Heart left ventricle (tissue), 16 donors: ENCODE results near the gene TMEM272. TPM values are rescaled to one million over a fixed set of nuclear protein-coding genes. Genes with fewer than 3 reads are reported as not detected.

Source experiments
- ATAC-seq, 4 donors: fragments of 200-7000 bp; cut with Tn5 transposase; one replicate each; pipeline ENCODE4 v1.9.1; 2020 to 2022; ENCODE audit warnings: moderate library complexity in 4 of 4, mild to moderate bottlenecking in 3 of 4, moderate number of reproducible peaks in 1 of 4
- DNase-seq, 5 donors: peaks; one replicate each; pipeline ENCODE4 v3.0.0-alpha.2; 2020
- H3K27ac ChIP-seq, 12 donors: fragments of 200-600 bp; sonication (generic) in 4 of 12; one replicate each; pipeline versions ENCODE4 v1.5.0 to v1.8.0; 2016 to 2022; ENCODE audit warnings: mild to moderate bottlenecking in 2 of 12
- H3K27me3 ChIP-seq, 9 donors: fragments of 200-600 bp; sonication (generic) in 2 of 9; one replicate each; pipeline versions ENCODE4 v1.5.1 to v1.8.0; 2016 to 2022; ENCODE audit warnings: mild to moderate bottlenecking in 3 of 9
- H3K36me3 ChIP-seq, 9 donors: fragments of 200-600 bp; sonication (generic) in 2 of 9; one replicate each; pipeline versions ENCODE4 v1.5.0 to v1.8.0; 2018 to 2022; ENCODE audit warnings: mild to moderate bottlenecking in 2 of 9
- H3K4me1 ChIP-seq, 12 donors: fragments of 200-600 bp; sonication (generic) in 4 of 12; one replicate each; pipeline versions ENCODE4 v1.5.0 to v1.8.0; 2016 to 2022; ENCODE audit warnings: mild to moderate bottlenecking in 3 of 12
- H3K4me3 ChIP-seq, 12 donors: fragments of 200-600 bp; sonication (generic) in 4 of 12; one replicate each; pipeline versions ENCODE4 v1.5.0 to v1.8.0; 2017 to 2022; ENCODE audit warnings: mild to moderate bottlenecking in 9 of 12, moderate library complexity in 4 of 12
- H3K9me3 ChIP-seq, 12 donors: fragments of 200-600 bp; sonication (generic) in 4 of 12; one replicate each; pipeline versions ENCODE4 v1.5.0 to v1.8.0; 2016 to 2022; ENCODE audit warnings: mild to moderate bottlenecking in 1 of 12
- CTCF ChIP-seq, 12 donors: fragments of 200-600 bp; sonication (generic) in 4 of 12; IDR thresholded peaks; one replicate each; pipeline versions ENCODE4 v1.5.0 to v1.8.0; 2018 to 2022; ENCODE audit warnings: antibody characterized with exemption in 12 of 12, mild to moderate bottlenecking in 5 of 12
- POLR2A ChIP-seq, 2 donors: fragments of 450-650 bp; IDR thresholded peaks; one replicate each; pipeline ENCODE4 v1.6.1; 2017; ENCODE audit warnings: antibody characterized with exemption in 2 of 2, mild to moderate bottlenecking in 2 of 2, moderate library complexity in 2 of 2
- WGBS, 4 donors: extraction: QIAGEN DNeasy Blood & Tissue Kit in 2 of 4; methylation state at CpG; one replicate each; pipeline versions ENCODE4 v1.1.5 to v1.1.7; 2013 to 2018; 5-methylcytosine and 5-hydroxymethylcytosine counted together
- intact Hi-C, 10 donors: fragments of 100-400 bp; cut with DNase I; formaldehyde crosslinking; loops; one replicate each; pipeline versions ENCODE4 v1.11.1 to v1.14.2; 2022
- polyA plus RNA-seq, 2 donors: library from polyadenylated mRNA; stranded (reverse); fragments of 200-250 nt; gene quantifications; one replicate each; pipeline ENCODE4 v1.2.3, GENCODE V29; 2013
- total RNA-seq, 9 donors: library from RNA; depleted of rRNA in 2 of 9; stranded (reverse); fragments of >200 nt in 2 of 9; fragmentation: NEBNext Ultra II Directional in 3 of 9; extraction: Animal tissue kit (Norgen Biotek cat#: 25700) in 3 of 9; gene quantifications; one replicate each; pipeline versions ENCODE4 v1.1.0 to v1.2.4, GENCODE V29; 2016 to 2023
- donor health status: ischemic (EF 13 %, LVEDD 7.1; RV severe dilation, severe dysfunction).
- donor health status: healthy with polysubstance abuse.
- donor health status: DM: no; HTN: yes; CAD: no.
- donor health status: DM: no; HTN: no; CAD: no.
- donor health status: ischemic (EF 25% LVEDD 6.9; RV normal size, moderate dysfunction).
- donor health status: ischemic (EF 25% LVEDD 5.7; RV mildly dilated, moderate dysfunction).
- donor health status: healthy.
- donor health status: DM: yes; HTN: yes; CAD: no.
- donor health status: ischemic (EF 35%, LVEDD 5.7; RV mildly dilated, moderate dysfunction).
- donor health status: nonischemic (EF 11% LVEDD 7.7; RV severe dilation, severe dysfunction).
- donor health status: DM: yes; HTN: yes; CAD: no.
- donor health status: PGD.
- donor health status: ischemic (EF 29% LVEDD 5.4; RV normal size, mild dysfunction).
- donor health status: nonischemic (EF 23%, LVEDD 6.1; RV moderate dilation, normal function).

Gene TMEM272
- total and polyA plus RNA-seq, 11 donors = 0.14 to 1.6 (median 0.33) TPM; not detected in 1

- intact Hi-C loops = no loop called here
- Histone ChIP-seq H3K4me1 (peaks cover 3 to 91% (median 49%) of the 10 kb centered on the region in 12 donors), H3K9me3 (no peaks in the 10 kb centered on the region), H3K4me3 (no peak overlapping the region), H3K27me3 (no peaks in the 10 kb centered on the region), H3K36me3 (no peaks in the 10 kb centered on the region), H3K27ac (peak overlapping the region in 7 of 12 donors; percentile 9 to 68 (median 38))
- TF ChIP-seq POLR2A (IDR thresholded peaks at IDR 0.05) = no peak
- no peak for TF ChIP-seq CTCF (IDR thresholded peaks at IDR 0.05)
- no peak for DNase-seq
- WGBS, 4 donors = 65 to 83% (median 78%) methylated on average over 2 of the region's 2 CpGs
- ATAC-seq = peak in 1 of 4 donors; percentile 30
Observed at GRCh38 chr13:51823359-51823758, 21.6 kb downstream of the TMEM272 start.

GRCh38 chr13:51822106-51822815, 22.7 kb downstream of the TMEM272 start:
- intact Hi-C loops = no loop called here
- Histone ChIP-seq H3K4me1 (peaks cover 3 to 85% (median 49%) of the 10 kb centered on the region in 12 donors), H3K9me3 (no peaks in the 10 kb centered on the region), H3K27me3 (no peaks in the 10 kb centered on the region), H3K27ac (peak overlapping the region in 5 of 12 donors; percentile 9 to 68 (median 23)), H3K36me3 (no peaks in the 10 kb centered on the region), H3K4me3 (peak overlapping the region in 1 of 12 donors; percentile 0)
- WGBS, 4 donors = 74 to 83% (median 78%) methylated on average over 13 of the region's 13 CpGs
- no peak for TF ChIP-seq POLR2A (IDR thresholded peaks at IDR 0.05)
- TF ChIP-seq CTCF (IDR thresholded peaks at IDR 0.05) = no peak
- no peak for ATAC-seq
- DNase-seq = no peak

GRCh38 chr13:51821606-51822005, 23.4 kb downstream of the TMEM272 start:
- 59 to 61% (median 59%) methylated on average over 2 of the region's 2 CpGs for WGBS, 4 donors
- no peak overlapping the region for H3K4me3 ChIP-seq
- TF ChIP-seq CTCF (IDR thresholded peaks at IDR 0.05) (no peak), POLR2A (IDR thresholded peaks at IDR 0.05) (no peak)
- intact Hi-C loops = no loop called here
- ATAC-seq (no peak), DNase-seq (no peak)
- H3K9me3 ChIP-seq = no peaks in the 10 kb centered on the region
- peak overlapping the region in 3 of 12 donors; percentile 19 to 68 (median 23) for H3K27ac ChIP-seq
- H3K36me3 ChIP-seq = no peaks in the 10 kb centered on the region
- peaks cover 3 to 78% (median 46%) of the 10 kb centered on the region in 12 donors for H3K4me1 ChIP-seq
- no peaks in the 10 kb centered on the region for H3K27me3 ChIP-seq

- H3K36me3 ChIP-seq = no peaks in the 10 kb centered on the region
- WGBS, 4 donors = 80 to 89% (median 83%) methylated on average over 4 of the region's 4 CpGs
- H3K27ac ChIP-seq = peak overlapping the region in 3 of 12 donors; percentile 2 to 74 (median 58)
- ATAC-seq (no peak), DNase-seq (no peak)
- TF ChIP-seq CTCF (IDR thresholded peaks at IDR 0.05) (no peak), POLR2A (IDR thresholded peaks at IDR 0.05) (no peak)
- no peaks in the 10 kb centered on the region for H3K9me3 ChIP-seq
- intact Hi-C loops = no loop called here
- H3K4me1 ChIP-seq = peaks cover 0 to 67% (median 32%) of the 10 kb centered on the region in 12 donors
- H3K27me3 ChIP-seq = no peaks in the 10 kb centered on the region
- H3K4me3 ChIP-seq = no peak overlapping the region
Observed at GRCh38 chr13:51820016-51820597, 24.9 kb downstream of the TMEM272 start.
